ENCODE measurements around the gene OR9A2.

GRCh38 chr7:143013473-143013872 lies 13.5 kb downstream of the OR9A2 start:
- TF ChIP-seq CTCF (IDR thresholded peaks at IDR 0.05), result no peak
- no peak for TF ChIP-seq POLR2A (IDR thresholded peaks at IDR 0.05)

All from body of pancreas (tissue), 4 donors.